Measurements from ENCODE around the gene GPRIN2.
A peak's percentile ranks its signal among the peaks of the same experiment; 100 is the strongest.
"Not testable (repeated sequence)": the region's sequence is repeated elsewhere in the genome, so short reads cannot be mapped to it uniquely, and the experiment has no call there.

Gene GPRIN2

DNA sequence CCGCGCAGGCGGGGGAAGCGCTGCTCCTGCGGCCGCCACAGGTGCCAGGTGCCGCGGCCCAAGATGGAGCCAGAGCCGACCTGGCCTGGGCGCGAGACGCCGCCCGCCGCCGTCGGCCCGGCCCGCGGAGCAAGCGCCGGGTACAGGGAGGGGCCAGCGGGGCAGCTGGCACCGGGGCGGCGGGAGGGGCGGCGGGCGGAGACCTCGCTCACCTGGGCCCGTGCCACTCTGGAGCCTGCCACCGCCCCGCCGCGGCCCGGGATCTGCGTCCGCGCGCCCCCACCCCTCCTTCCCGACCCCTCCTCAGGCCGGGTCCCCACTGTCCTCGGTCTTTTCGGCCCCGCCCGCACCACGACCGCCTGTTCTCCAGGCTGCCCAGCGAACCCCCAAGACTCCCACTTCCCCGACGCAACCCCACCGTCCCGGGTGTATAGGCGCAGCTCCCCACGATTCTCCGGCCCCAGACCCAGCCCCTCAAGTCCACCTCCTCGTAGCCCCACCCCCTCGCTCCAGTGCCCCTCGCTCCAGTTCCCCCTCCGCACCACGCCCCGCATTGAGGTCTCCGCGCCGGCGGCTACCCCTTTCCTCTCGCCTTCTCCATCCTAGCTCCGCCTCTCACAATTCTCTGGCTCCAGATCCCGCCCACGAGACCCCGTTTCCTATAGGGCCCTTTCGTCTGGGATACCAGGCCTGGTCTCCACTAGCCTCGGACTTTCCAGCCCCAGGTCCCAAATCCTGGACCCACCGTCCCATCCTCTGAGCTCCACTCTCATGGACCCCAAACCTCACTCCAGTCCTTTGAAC lies at the start of gene GPRIN2:
Gene GPRIN2 (minus strand): TSS at position 144 of the 804 bp plus-strand sequence. CDS start 5,922 bp downstream, outside the sequence.
- DNase-seq: no peak

DNA sequence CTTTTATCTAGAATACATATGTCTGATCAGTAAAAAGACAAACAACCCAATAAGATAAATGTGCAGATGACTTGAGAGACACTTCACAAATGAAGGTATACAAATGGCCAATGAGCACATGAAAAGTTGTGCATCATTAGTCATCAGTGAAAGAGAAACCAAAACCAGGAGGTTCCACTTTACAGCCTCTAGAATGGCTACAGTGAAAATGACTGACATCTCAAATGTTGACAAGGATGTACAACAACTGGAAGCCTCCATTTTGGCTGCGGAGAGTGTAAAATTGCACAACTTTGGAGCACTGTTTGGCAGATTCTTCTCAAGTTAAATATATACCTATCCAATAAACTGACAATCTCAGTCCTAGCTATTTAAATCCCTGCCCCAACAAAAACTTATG lies 44.1 kb upstream of the GPRIN2 start:
- peak; percentile 25 for DNase-seq

DNA sequence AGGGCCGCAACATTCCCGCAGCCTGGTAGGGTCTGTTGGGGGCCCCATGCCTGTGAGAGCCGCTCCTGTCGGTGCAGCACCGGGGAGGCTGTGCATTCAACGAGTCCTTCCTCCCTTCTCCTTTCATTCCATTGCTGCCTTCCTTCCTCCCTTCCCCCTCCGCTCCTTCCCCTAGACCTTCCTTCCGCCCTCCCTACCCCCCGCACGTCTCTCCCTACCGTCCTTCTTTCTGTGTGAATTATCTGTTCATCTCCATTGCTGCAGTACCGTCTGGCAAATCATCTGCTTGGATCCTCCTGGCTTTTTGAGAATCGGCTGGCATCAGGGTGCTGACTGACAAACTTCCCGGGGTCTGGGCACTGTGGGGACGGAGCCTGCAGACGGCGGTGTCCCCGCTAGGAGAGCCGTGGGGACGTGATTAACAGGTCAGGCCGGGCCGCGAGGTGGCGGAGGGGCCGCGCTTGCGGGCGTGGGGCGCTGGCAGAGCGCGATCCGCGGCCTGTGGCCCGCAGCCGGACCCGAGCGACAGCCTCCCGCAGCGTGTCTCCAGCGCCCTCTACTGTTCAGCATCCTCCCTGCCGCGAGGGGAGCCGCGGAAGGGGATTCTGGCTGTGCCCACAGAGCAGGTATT lies 41.3 kb upstream of the GPRIN2 start:
- DNase-seq: peak; percentile 27

DNA sequence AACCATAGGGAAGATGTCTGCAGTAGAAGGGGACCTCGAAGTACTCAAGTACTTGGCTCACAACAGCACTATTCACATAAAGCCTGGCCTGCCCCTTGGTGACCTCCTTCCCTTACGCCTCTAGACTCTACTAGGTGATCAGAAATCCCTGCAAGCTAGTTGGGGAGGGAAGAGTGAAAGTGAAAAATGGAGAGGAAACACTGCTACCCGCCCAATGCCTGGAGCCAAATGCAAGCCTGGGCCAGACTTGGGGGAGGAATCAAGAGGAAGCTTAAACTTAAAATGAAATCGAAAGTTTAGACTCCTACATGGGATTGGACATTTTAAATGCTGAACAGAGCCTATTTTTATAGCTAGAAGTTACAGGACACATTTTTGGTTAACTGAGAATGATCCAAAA lies 40.1 kb upstream of the GPRIN2 start:
- not testable (repeated sequence) for DNase-seq

DNA sequence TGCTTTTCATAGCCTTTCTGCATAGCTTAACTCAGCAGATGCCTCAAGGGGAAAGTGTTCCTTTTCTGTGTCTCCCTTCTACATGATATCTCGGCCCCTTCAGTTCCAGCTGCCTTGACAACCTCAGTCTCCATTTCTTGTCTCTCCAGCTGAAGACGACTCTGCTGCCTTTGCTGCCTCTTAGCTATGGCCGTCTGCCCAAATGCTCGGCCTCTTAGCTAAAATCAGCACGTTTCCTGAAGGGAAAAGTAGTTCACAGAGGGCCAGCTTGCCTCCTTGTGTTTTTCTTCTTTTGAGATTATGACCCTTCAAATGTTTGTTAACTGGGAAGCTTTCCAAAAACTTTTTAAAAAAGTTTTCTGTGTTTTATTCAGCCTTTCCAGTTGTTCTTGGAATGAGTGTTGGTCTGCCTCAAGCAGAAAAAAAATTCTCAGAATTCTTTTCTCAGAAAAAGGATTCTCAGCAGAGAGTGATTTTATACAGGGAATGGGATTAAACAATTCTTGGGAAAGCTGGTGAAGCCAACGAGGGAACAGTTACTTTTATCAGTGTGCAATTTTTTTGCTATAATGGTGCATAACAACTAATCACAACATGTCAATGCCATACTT lies 38.1 kb upstream of the GPRIN2 start:
- not testable (repeated sequence) for DNase-seq

DNA sequence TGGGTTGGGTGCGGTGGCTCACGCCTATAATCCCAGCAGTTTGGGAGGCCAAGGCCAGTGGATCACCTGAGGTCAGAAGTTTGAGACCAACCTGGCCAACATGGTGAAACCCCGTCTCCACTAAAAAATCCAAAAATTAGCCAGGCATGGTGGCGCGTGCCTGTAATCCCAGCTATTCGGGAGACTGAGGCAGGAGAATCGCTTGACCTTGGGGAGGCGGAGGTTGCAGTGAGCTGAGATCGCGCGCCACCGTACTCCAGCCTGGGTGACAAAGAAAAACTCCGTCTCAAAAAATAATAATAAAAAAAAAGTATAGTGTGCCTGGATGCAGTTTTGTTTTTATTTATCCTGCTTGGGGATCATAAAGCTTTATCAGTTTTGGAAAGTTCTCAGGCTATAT lies 36.8 kb upstream of the GPRIN2 start:
- DNase-seq: not testable (repeated sequence)

DNA sequence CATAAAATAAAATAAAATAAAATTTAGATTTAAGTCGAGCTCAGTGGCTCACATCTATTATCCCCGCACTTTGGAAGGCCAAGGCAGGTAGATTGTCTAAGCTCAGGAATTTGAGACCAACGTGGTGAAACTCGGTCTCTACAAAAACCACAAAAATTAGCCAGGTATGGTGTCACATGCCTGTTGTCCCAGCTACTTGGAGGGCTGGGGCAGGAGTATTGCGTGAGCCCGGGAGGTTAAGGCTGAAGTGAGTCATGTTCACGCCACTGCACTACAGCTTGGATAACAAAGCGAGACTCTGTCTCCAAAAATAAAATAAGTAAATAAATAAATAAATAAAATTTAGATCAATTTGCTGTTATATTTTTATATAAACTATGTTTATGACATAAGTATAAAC lies 34.6 kb upstream of the GPRIN2 start:
- not testable (repeated sequence) for DNase-seq

DNA sequence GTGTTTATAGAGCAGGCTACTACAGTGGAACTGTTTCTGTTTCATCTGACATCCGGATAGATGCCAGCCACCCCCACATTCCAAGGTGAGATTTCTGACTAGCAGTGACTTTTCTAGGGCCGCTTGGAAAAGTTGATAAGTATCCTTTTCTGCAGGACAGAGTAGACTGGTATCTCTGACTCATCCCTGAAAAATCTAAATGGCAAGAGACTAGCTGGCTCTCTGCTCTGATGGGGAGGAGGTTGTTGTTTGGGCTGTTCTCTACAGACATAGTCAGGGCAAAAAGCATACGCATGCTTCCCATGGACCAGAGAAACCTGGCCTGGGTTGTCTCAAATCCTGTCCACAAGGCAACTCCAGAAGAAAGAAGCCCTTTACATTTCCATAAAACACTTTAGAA lies 33.1 kb upstream of the GPRIN2 start:
- DNase-seq: not testable (repeated sequence)

DNA sequence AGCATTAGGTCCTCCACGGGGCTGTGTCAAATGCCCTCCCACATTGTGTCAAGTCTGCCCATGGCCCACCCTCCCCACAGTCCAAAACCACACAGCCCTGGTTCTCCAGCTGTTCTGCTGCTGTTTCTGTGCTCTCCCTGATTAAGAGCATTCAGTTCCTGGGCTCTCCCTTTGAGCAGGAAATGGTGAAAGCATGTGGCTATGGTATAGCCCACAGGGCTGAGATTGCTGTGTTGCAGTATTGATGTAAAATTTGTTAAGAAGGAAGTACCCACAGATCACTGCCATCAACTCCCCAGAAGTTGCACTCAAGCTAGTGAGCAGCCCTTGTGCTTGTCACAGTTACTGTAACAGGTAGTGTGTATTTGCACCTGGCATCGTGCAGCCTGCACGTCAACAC lies 31.8 kb upstream of the GPRIN2 start:
- not testable (repeated sequence) for DNase-seq

DNA sequence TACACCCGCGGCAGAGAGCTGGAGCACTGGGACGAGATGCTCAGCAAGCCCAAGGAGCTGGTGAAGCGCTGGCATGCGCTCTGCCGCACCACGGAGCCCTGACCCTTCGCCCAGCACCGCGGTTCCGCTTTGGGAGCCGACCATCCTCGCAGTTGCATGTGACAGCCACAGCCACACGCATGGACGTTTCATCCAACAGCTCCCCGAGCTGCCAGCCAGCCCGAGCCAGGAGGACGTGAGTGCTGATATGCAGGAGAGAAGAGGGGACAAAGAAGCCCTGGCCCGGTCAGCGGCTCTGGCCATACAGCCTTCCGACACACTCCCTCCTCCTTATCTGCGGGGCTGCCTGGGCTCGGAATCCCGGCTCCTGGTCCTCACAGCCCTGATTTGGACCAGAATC lies 31.1 kb upstream of the GPRIN2 start:
- not testable (repeated sequence) for DNase-seq

DNA sequence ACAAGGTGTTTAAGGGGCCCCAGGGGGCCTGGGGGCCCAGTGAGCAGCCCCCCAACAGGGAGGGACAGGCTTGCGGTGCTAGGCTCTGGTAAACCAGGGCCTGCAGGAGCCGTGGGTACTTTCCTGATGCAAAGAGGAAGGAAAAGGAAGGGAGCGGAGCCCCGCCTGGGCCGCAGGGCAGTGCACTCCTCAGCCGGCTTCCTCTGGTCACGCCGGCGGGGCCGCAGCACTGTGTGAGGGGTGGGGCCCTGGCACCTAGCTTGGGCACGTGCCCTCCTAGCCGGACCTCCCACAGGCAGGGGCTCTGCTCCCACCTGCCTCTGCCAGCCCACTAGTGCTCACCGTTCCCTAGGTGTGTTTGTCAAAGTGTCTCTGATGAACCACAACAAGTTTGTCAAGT lies 28.8 kb upstream of the GPRIN2 start:
- DNase-seq: not testable (repeated sequence)

DNA sequence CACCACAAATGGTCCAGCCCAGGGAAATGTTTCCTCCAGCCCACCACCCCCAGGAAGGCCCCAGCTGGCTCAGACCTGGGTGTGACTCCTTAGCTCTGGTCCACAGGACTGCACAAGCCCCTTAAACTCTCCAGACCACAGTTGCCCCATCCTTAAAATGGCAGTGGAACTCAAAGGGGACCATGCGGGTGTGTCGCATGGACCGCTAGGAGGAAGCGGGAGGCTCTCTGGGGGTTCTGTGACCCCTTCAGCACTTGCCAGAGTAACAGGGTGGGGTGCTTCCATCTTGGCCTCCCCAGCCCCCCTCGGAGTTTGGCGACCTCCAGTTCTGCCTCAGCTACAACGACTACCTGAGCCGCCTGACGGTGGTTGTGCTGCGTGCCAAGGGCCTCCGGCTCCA lies 27.7 kb upstream of the GPRIN2 start:
- not testable (repeated sequence) for DNase-seq

DNA sequence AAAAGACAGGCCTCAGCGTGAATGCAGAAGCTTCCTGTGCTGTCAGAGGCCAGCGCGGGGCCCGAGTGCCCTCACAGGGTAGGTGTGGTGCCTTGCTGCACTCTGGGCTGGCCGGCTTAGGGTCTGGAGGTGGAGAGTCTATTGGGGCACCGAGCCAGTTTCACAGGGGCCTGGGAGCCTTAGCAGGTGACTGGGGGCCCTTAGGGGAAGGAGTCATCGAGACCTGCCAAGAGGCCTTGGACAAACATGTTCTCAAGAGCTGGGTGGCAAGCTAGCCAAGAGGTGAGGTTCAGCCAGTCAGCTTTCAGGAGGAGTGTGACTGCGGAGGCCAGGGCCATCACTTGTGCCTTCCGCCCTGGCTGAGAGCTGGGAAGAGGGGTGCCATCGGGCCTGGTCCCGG lies 26.1 kb upstream of the GPRIN2 start:
- DNase-seq: not testable (repeated sequence)

DNA sequence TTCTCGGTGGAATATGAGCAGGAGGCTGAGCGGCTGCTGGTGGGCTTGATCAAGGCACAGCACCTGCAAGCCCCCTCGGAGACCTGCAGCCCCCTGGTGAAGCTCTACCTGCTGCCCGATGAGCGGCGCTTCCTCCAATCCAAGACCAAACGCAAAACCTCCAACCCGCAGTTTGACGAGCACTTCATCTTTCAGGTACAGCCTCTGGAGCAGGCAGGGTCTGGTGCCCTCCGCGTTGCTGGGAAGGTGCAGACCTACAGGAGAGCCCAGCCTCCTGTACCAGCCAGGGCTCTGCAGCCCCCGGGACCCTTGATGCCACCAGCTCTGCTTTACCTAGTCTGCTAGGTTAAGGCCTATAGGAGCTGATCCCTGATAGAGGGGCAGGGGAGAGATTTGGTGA lies 25.5 kb upstream of the GPRIN2 start:
- DNase-seq: not testable (repeated sequence)

DNA sequence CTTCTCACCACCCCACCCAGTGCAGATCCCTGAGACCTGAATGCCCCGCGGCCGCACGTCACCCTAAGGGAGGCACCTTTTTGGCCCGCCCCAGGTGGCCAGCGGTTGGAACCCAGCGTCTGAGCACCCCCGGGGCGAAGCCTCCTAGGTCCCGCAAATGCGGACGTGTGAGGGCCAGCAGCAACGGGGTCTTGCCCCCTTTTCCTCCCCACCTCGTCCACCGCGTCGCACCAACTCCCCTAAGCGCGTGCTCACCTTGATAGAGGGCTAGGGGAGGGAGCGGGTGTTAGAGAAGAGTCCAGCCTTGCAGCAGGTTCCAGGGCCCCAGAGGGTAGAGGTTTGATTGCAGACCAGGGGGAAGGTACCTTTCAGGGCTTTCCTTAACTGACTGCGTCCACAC lies 22.9 kb upstream of the GPRIN2 start:
- not testable (repeated sequence) for DNase-seq

DNA sequence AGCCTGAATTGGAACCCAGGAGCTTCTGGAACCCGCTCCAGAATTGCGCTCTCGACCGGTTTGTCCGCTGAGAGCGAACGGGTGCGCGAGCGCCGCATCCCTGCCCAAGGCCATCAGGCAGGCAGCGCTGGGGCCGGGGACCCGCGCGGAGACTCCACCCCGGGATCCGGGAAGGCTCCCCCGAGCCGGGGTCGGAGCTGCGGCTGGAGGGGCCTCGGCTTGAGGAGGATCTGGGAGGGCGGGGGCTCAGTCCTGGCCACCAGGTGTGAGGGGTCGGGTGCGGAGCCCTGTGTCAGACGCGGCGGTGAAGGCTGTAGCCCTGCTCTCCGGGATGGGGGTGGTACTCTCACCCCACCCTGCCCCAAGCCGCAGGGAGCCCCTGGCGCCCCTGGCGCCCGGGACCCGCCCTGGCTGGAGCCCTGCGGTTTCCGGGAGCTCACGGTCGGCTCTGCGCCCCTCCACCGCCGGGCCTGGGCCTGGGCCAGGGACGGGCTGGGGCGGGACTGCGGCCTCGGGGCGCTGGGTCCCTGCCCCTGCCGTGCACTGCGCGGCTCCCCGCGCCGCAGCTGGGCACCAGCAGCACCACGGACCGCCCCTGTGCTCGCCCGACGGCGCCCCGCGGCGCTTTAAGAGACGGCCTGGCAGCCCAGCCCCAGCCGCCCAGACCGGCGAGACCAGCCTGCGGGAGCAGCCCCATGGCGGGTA lies 22.2 kb upstream of the GPRIN2 start, which contains the start of gene SYT15:
Gene SYT15 (plus strand): TSS at position 655 of the 705 bp plus-strand sequence. CDS start 41 bp downstream, at position 696.
- not testable (repeated sequence) for DNase-seq

DNA sequence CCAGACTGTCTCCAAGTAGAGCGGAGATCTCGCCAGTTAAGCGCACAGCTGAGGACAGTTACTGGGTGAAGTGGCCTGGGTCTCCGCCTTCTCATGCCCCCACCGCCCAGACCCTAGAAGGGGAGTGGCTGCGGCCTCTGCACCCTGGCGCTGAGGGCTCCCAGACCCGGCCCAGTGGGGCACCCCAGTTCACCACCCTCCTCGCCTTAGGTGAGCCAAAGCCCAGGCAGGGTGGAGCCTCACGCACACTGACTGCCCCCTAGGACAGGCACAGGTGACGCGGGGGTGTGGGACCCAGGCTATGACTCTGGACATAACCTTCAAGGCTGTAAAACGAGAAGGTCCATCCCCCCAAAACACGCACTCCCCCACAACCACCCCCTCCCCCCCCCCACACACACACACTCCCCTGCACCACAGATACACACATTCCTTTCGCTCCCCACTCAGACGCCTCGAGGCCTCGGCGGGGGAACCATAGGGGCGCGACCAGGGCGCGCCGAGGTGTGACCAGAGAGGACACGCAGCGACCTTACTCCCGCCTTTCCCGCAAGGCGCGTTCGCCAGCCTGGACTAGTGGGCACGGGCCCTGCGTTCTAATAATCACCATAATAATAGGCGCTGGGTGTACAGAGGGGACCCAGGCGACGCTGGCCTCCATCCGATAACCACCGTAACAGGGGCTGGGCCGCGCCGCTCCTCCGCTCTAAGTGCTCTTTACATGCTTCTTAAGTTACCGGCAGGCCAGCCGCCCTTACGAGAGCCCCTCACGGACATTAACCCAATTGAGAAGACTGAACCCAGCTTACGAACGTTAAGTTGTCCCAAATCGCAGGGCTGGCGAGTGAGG lies 21.4 kb upstream of the GPRIN2 start:
- DNase-seq: not testable (repeated sequence)

DNA sequence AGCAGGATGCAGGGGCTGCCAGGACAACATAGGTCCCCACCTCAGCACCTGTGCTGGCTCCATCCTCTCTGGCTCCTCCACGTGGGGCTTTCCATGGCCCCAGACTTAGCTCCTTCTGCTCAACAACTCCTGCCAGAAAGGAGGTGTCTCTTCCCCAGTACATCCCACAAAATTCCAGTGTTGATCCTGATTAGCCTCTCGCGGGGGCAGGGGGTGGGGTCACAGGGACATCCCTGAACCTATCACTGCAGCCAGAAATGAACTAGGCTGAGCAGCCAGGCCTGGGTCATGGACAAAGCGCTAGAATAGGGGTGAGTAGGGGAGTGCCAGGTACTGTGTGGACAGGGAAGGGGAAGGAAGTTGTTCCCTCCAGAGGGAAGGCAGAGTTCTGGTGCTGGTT lies 17.4 kb upstream of the GPRIN2 start:
- DNase-seq: not testable (repeated sequence)

DNA sequence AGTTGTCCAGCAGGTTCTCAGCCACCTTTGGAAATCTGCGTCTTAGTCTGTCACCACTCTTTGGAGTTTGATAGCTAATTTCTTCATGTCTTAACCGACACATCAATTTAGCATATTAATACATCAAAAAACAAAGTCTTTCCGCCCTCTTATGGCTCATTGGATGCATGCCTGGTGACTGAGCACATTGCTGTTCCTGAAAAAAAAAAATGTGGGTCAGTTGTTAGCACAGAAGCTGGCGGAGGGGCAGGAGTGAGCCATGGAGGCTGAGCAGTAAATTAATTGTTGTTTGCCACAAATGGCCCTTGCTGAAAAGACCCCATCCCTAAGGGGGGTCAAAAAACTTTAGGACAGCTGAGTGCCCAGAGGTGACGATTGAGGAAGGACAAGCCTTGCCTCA lies 16.9 kb upstream of the GPRIN2 start:
- not testable (repeated sequence) for DNase-seq

DNA sequence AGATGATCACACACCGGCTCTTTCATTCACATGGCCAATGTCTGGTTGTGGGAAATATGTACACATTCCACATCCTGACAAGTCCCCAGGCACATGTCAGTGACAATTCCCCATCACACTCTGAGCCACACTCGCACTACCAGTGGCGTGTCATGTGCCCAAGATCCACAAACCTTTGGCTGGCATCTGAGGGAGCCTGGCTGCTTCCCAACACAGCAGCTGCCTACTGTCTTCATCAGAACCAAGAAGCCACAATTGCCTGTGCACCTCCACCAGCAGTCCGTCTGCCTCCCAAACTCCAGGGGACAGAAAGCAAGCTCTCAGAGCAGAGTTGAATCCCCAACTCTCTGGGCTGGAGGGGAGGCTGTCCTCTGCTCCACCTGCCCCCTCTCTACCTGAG lies 16.3 kb upstream of the GPRIN2 start:
- not testable (repeated sequence) for DNase-seq

DNA sequence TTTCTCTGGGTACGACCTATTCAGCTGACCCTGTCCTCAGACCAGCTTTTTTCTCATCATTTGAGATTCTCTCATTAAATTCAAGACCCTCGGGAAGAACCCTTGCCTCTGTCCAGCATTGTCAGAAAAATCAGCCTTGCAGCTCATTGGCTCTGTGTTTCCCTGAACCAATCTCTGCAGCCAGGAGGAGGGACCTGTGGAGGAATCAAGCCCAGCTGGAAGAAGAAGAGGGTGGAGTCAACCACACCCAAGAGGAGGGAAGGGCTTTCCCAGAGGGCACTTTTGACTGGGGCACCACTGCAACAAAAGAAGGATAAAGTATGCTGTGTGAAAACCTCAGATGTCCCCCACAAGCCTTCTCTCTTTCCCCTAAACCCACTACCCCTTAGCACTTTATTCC lies 14.2 kb upstream of the GPRIN2 start:
- DNase-seq: not testable (repeated sequence)

DNA sequence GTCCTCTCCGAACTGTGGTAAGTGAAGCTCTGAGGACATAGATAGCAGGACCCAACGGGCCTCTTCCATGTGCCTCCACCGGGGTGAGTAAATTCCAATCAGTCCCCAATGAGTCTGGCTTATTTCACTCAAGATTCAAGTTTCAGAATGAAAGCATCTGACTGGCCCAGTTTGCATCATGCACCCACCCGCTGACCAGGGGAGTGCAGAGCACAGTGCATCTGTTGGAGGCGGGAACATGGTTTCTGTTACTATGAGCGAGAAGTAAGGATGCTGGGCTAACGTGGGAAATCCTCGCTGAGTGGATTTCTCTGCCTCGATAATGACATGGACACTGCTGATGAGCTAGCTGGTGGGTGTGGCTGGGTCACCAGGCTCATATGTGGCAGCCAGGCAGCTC lies 10.7 kb upstream of the GPRIN2 start:
- DNase-seq: not testable (repeated sequence)
